B cell (primary cell): ENCODE data around the gene ESCO1. TPM values are rescaled to one million over a fixed set of nuclear protein-coding genes. Genes with fewer than 3 reads are reported as not detected.

Source experiments
- ATAC-seq: fragments of 200-7000 bp; cut with Tn5 transposase; one replicate; pipeline ENCODE4 v1.10.0; 2021; ENCODE audit warnings: low read depth, mild to moderate bottlenecking, moderate number of reproducible peaks, moderate library complexity
- CTCF ChIA-PET: fragments of 350-600 bp; sonication (Branson Sonifier 250); formaldehyde crosslinking; loops from one replicate; lab custom pipeline; 2021; ENCODE audit warnings: antibody characterized with exemption, inconsistent platforms; lab: Charles Lee
- POLR2A ChIA-PET: fragments of 350-600 bp; sonication (Branson Sonifier 250); formaldehyde crosslinking; loops from one replicate; lab custom pipeline; 2021; ENCODE audit warnings: antibody characterized with exemption; lab: Charles Lee
- DNase-seq: peaks from one replicate; pipeline ENCODE4 v3.0.0; 2013
- H2AFZ ChIP-seq: 2 replicates; pipeline ENCODE4 v1.6.1; 2012; ENCODE audit warnings: mild to moderate bottlenecking, low read depth, low read length; ENCODE audit not compliant: insufficient read depth, poor library complexity, severe bottlenecking
- H3K27ac ChIP-seq, 2 donors: 1 replicate in 1 of 2; 2 replicates in 1 of 2; pipeline ENCODE4 v1.5.1; 2012 to 2013; ENCODE audit warnings: low read length in 2 of 2, mild to moderate bottlenecking in 2 of 2, moderate library complexity in 1 of 2
- H3K27me3 ChIP-seq, 4 experiments: fragments of 200-600 bp in 1 of 4; sonication (generic) in 1 of 4; replicated peaks in 1 of 4; 1 replicate in 2 of 4; 2 replicates in 2 of 4; pipeline versions ENCODE4 v1.6.1 to v1.7.0; 2013 to 2016; ENCODE audit warnings: low read length in 3 of 4, mild to moderate bottlenecking in 2 of 4, mixed read lengths in 1 of 4, moderate library complexity in 1 of 4; ENCODE audit not compliant: insufficient read depth in 4 of 4, control insufficient read depth in 3 of 4; ENCODE audit errors: control extremely low read depth in 1 of 4
- H3K36me3 ChIP-seq, 2 experiments: replicated peaks in 1 of 2; 1 replicate in 1 of 2; 2 replicates in 1 of 2; pipeline versions ENCODE4 v1.6.1 to v1.7.1; 2013; ENCODE audit warnings: low read length in 1 of 2; ENCODE audit not compliant: insufficient read depth in 2 of 2, control insufficient read depth in 1 of 2; ENCODE audit errors: control extremely low read depth in 1 of 2, extremely low read depth in 1 of 2
- H3K4me1 ChIP-seq, 2 donors: fragments of 200-600 bp in 1 of 2; sonication (generic) in 1 of 2; 1 replicate in 1 of 2; 2 replicates in 1 of 2; pipeline versions ENCODE4 v1.5.1 to v1.6.1; 2013 to 2017; ENCODE audit warnings: low read length in 2 of 2; ENCODE audit not compliant: control insufficient read depth in 2 of 2, insufficient read depth in 2 of 2
- H3K4me2 ChIP-seq: replicated peaks from 2 replicates; pipeline ENCODE3; 2012; ENCODE audit warnings: mild to moderate bottlenecking, low read depth, low read length; ENCODE audit not compliant: poor library complexity, severe bottlenecking
- H3K4me3 ChIP-seq, 5 experiments: fragments of 200-600 bp in 1 of 5; sonication (generic) in 1 of 5; 1 replicate in 3 of 5; 2 replicates in 2 of 5; pipeline versions ENCODE4 v1.5.1 to v1.7.0; 2011 to 2016; ENCODE audit warnings: low read length in 4 of 5, mild to moderate bottlenecking in 4 of 5, low read depth in 2 of 5, control low read depth in 1 of 5, moderate library complexity in 1 of 5; ENCODE audit not compliant: insufficient read depth in 1 of 5; ENCODE audit errors: control extremely low read depth in 1 of 5, extremely low read depth in 1 of 5
- H3K79me2 ChIP-seq: fragments of 200-600 bp; sonication (generic); one replicate; pipeline ENCODE4 v1.6.0; 2016; ENCODE audit warnings: low read length; ENCODE audit not compliant: control insufficient read depth, insufficient read depth
- H3K9ac ChIP-seq: fragments of 200-600 bp; sonication (generic); 2 replicates; pipeline ENCODE4 v1.6.1; 2017; ENCODE audit warnings: mild to moderate bottlenecking, low read length, moderate library complexity
- H3K9me3 ChIP-seq, 3 donors: one replicate each; pipeline versions ENCODE4 v1.6.1 to v1.7.1; 2013; ENCODE audit warnings: low read length in 2 of 3; ENCODE audit not compliant: control insufficient read depth in 2 of 3, insufficient read depth in 1 of 3; ENCODE audit errors: control extremely low read depth in 1 of 3
- H4K20me1 ChIP-seq: 2 replicates; pipeline ENCODE4 v1.6.0; 2012; ENCODE audit warnings: mild to moderate bottlenecking, low read length; ENCODE audit not compliant: insufficient read depth, control insufficient read depth, poor library complexity, severe bottlenecking
- H3K27ac Mint-ChIP-seq: one replicate; pipeline ENCODE4 v1.8.0; 2021; ENCODE audit warnings: mixed read lengths
- H3K27me3 Mint-ChIP-seq: one replicate; pipeline ENCODE4 v1.8.0; 2021; ENCODE audit warnings: mixed read lengths
- H3K4me1 Mint-ChIP-seq: one replicate; pipeline ENCODE4 v1.8.0; 2021; ENCODE audit warnings: mixed read lengths
- H3K4me3 Mint-ChIP-seq: one replicate; pipeline ENCODE4 v1.8.0; 2021; ENCODE audit warnings: mixed read lengths
- H3K9me3 Mint-ChIP-seq: one replicate; pipeline ENCODE4 v1.8.0; 2022; ENCODE audit warnings: mixed read lengths; ENCODE audit not compliant: insufficient read depth
- CTCF ChIP-seq: fragments of 200-600 bp; IDR thresholded peaks from one replicate; pipeline ENCODE4 v1.8.0; 2022; ENCODE audit warnings: antibody characterized with exemption, mild to moderate bottlenecking
- EZH2 ChIP-seq: IDR thresholded peaks from 2 replicates; pipeline ENCODE4 v1.6.1; 2012; ENCODE audit warnings: borderline replicate concordance, low read depth, mild to moderate bottlenecking, moderate library complexity, low read length; ENCODE audit not compliant: insufficient read depth, poor library complexity, severe bottlenecking
- intact Hi-C: fragments of 100-400 bp; cut with micrococcal nuclease; formaldehyde crosslinking; loops from one replicate; pipeline ENCODE4 v1.10.0; 2022
- polyA plus RNA-seq: library from polyadenylated mRNA; depleted of rRNA; stranded (reverse); fragments of >200 nt; gene quantifications from 2 replicates; pipeline ENCODE4 v1.2.3, GENCODE V29; 2012
- total RNA-seq, 2 donors: library from RNA; stranded (reverse); fragments of 120-200 nt in 1 of 2; gene quantifications; 1 replicate in 1 of 2; 2 replicates in 1 of 2; pipeline versions ENCODE4 v1.2.3 to v1.2.4, GENCODE V29; 2013 to 2022

Gene ESCO1
- total and polyA plus RNA-seq, 2 donors (not counting 1 experiment from before 2014, with no cell fraction given): 8.5 to 30.0 TPM

- Histone ChIP-seq H3K27me3 (no peaks in the 10 kb centered on the region), H3K4me1 (no peaks in the 10 kb centered on the region), H3K4me2 (no peak overlapping the region), H3K9me3 (no peaks in the 10 kb centered on the region), H3K36me3 (peaks cover 22 to 54% of the 10 kb centered on the region in 2 experiments), H4K20me1 (peaks cover 8% of the 10 kb centered on the region), H3K9ac (no peak overlapping the region), H3K27ac (no peak overlapping the region), H2AFZ (no peak overlapping the region), H3K4me3 (no peak overlapping the region), H3K79me2 (peaks cover 10% of the 10 kb centered on the region)
- no peak for DNase-seq
- H3K4me1 Mint-ChIP-seq: no peaks in the 10 kb centered on the region
- H3K4me3 Mint-ChIP-seq: no peak overlapping the region
- ATAC-seq: no peak
- no peaks in the 10 kb centered on the region for H3K9me3 Mint-ChIP-seq
- ChIA-PET CTCF (no interaction called here), POLR2A (no interaction called here)
- TF ChIP-seq EZH2 (no peak), CTCF (no peak)
- H3K27me3 Mint-ChIP-seq: no peaks in the 10 kb centered on the region
- H3K27ac Mint-ChIP-seq: no peak overlapping the region
- intact Hi-C loops: no loop called here
These were observed 28.7 kb downstream of the ESCO1 start for GRCh38 chr18:21571772-21572171.

- ATAC-seq: no peak
- Histone ChIP-seq H3K36me3 (peaks cover 2 to 21% of the 10 kb centered on the region in 2 experiments), H3K4me2 (no peak overlapping the region), H3K27ac (no peak overlapping the region), H3K9me3 (no peaks in the 10 kb centered on the region), H3K4me1 (no peaks in the 10 kb centered on the region), H2AFZ (no peak overlapping the region), H4K20me1 (no peaks in the 10 kb centered on the region), H3K79me2 (no peaks in the 10 kb centered on the region), H3K27me3 (no peaks in the 10 kb centered on the region), H3K9ac (no peak overlapping the region), H3K4me3 (no peak overlapping the region)
- no peaks in the 10 kb centered on the region for H3K27me3 Mint-ChIP-seq
- H3K4me3 Mint-ChIP-seq: no peak overlapping the region
- H3K27ac Mint-ChIP-seq: no peak overlapping the region
- CTCF ChIA-PET: interaction anchor here (0.6 kb wide), 1 partner anchor 232 kb away, joined by 3 read pairs; no protein-coding TSS in a partner anchor
- POLR2A ChIA-PET: no interaction called here
- no peaks in the 10 kb centered on the region for H3K9me3 Mint-ChIP-seq
- no peaks in the 10 kb centered on the region for H3K4me1 Mint-ChIP-seq
- intact Hi-C loops: no loop called here
- DNase-seq: no peak
- no peak for TF ChIP-seq CTCF
- no peak for TF ChIP-seq EZH2
These were observed 41.3 kb downstream of the ESCO1 start for GRCh38 chr18:21559195-21559594.
